ENCODE results near the gene BBS9. TPM values are rescaled to one million over a fixed set of nuclear protein-coding genes. Genes with fewer than 3 reads are reported as not detected.

BBS9 gene
- total and polyA plus RNA-seq, 2 donors = 6.9 to 12.1 TPM

DNA sequence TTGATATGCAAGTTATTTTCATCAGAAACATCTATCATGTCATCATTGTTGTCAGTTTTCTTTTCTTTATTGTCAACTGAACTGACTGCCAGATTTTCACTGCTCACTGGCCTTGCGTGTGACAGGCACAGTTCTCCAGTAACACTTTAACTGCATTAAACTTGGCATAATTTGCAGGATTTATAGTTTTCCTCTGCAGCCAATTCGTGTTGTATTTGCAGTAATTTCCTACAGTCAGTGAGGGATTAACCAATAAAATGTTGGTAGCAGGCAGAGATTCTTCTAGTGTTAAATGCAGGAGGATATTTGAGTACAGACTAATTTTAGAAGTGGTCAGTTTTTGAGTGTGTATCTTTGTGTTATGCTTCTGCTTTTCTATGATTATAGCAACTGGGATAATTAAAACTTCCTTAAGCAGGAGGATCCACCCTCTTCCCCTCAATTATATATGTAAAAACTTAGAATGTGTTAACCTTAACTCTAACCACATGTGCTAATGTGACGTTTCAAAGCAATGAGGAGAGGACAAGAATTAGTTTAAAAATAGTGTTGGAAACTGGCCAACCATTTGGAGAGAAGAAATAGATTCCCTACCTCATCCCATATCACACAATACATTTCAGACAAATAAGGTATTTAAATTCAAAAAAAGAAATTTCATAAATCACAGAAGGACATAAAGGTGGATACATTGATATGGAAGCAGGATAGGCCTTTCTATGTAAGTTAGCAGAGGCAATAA, 410.5 kb downstream of the BBS9 start:
- H3K4me1 ChIP-seq (ENCODE audit: control insufficient read depth in 2 of 2, insufficient read depth in 2 of 2, low read length in 2 of 2) = no peaks in the 10 kb centered on the region
- H3K4me3 ChIP-seq (ENCODE audit: low read length in 2 of 2) = no peak overlapping the region
- H3K27ac ChIP-seq (ENCODE audit: low read depth in 1 of 2, low read length in 1 of 2) = no peak overlapping the region
- H3K36me3 ChIP-seq (ENCODE audit: control insufficient read depth in 2 of 2, insufficient read depth in 2 of 2, low read length in 1 of 2) = no peaks in the 10 kb centered on the region
- H3K9me3 ChIP-seq (ENCODE audit: control insufficient read depth in 2 of 2, insufficient read depth in 1 of 2, low read length in 1 of 2) = peaks cover 3 to 4% of the 10 kb centered on the region in 2 donors
- 82% methylated on average over 3 of the region's 3 CpGs for WGBS
- no peak for DNase-seq (ENCODE audit: low read depth in 6 of 9, low spot score in 9 of 9)
- H3K27me3 ChIP-seq (ENCODE audit: control insufficient read depth in 2 of 2, insufficient read depth in 1 of 2, low read length in 1 of 2) = no peaks in the 10 kb centered on the region

- no peak overlapping the region for H3K4me3 ChIP-seq (ENCODE audit: low read length in 2 of 2)
- no peak for DNase-seq (ENCODE audit: low read depth in 6 of 9, low spot score in 9 of 9)
- no peaks in the 10 kb centered on the region for H3K9me3 ChIP-seq (ENCODE audit: control insufficient read depth in 2 of 2, insufficient read depth in 1 of 2, low read length in 1 of 2)
- no peaks in the 10 kb centered on the region for H3K36me3 ChIP-seq (ENCODE audit: control insufficient read depth in 2 of 2, insufficient read depth in 2 of 2, low read length in 1 of 2)
- H3K27ac ChIP-seq (ENCODE audit: low read depth in 1 of 2, low read length in 1 of 2) = no peak overlapping the region
- H3K4me1 ChIP-seq (ENCODE audit: control insufficient read depth in 2 of 2, insufficient read depth in 2 of 2, low read length in 2 of 2) = no peaks in the 10 kb centered on the region
- H3K27me3 ChIP-seq (ENCODE audit: control insufficient read depth in 2 of 2, insufficient read depth in 1 of 2, low read length in 1 of 2) = no peaks in the 10 kb centered on the region
These were observed 418.5 kb downstream of the BBS9 start for GRCh38 chr7:33547880-33548279.

- H3K27me3 ChIP-seq (ENCODE audit: control insufficient read depth in 2 of 2, insufficient read depth in 1 of 2, low read length in 1 of 2) = no peaks in the 10 kb centered on the region
- no peaks in the 10 kb centered on the region for H3K4me1 ChIP-seq (ENCODE audit: control insufficient read depth in 2 of 2, insufficient read depth in 2 of 2, low read length in 2 of 2)
- H3K27ac ChIP-seq (ENCODE audit: low read depth in 1 of 2, low read length in 1 of 2) = no peak overlapping the region
- no peaks in the 10 kb centered on the region for H3K9me3 ChIP-seq (ENCODE audit: control insufficient read depth in 2 of 2, insufficient read depth in 1 of 2, low read length in 1 of 2)
- no peak overlapping the region for H3K4me3 ChIP-seq (ENCODE audit: low read length in 2 of 2)
- WGBS = over 99% methylated on average over 2 of the region's 2 CpGs
- no peaks in the 10 kb centered on the region for H3K36me3 ChIP-seq (ENCODE audit: control insufficient read depth in 2 of 2, insufficient read depth in 2 of 2, low read length in 1 of 2)
- no peak for DNase-seq (ENCODE audit: low read depth in 6 of 9, low spot score in 9 of 9)
These were observed 421.0 kb downstream of the BBS9 start for GRCh38 chr7:33550363-33550762.

GRCh38 chr7:33550979-33551378, 421.6 kb downstream of the BBS9 start:
- Histone ChIP-seq H3K36me3 (ENCODE audit: control insufficient read depth in 2 of 2, insufficient read depth in 2 of 2, low read length in 1 of 2) (no peaks in the 10 kb centered on the region), H3K4me3 (ENCODE audit: low read length in 2 of 2) (no peak overlapping the region), H3K9me3 (ENCODE audit: control insufficient read depth in 2 of 2, insufficient read depth in 1 of 2, low read length in 1 of 2) (no peaks in the 10 kb centered on the region), H3K27me3 (ENCODE audit: control insufficient read depth in 2 of 2, insufficient read depth in 1 of 2, low read length in 1 of 2) (no peaks in the 10 kb centered on the region), H3K27ac (ENCODE audit: low read depth in 1 of 2, low read length in 1 of 2) (no peak overlapping the region), H3K4me1 (ENCODE audit: control insufficient read depth in 2 of 2, insufficient read depth in 2 of 2, low read length in 2 of 2) (no peaks in the 10 kb centered on the region)
- 83% methylated on average over 3 of the region's 3 CpGs for WGBS
- no peak for DNase-seq (ENCODE audit: low read depth in 6 of 9, low spot score in 9 of 9)

- no peaks in the 10 kb centered on the region for H3K4me1 ChIP-seq (ENCODE audit: control insufficient read depth in 2 of 2, insufficient read depth in 2 of 2, low read length in 2 of 2)
- no peak overlapping the region for H3K4me3 ChIP-seq (ENCODE audit: low read length in 2 of 2)
- H3K27ac ChIP-seq (ENCODE audit: low read depth in 1 of 2, low read length in 1 of 2) = no peak overlapping the region
- no peak for DNase-seq (ENCODE audit: low read depth in 6 of 9, low spot score in 9 of 9)
- no peaks in the 10 kb centered on the region for H3K27me3 ChIP-seq (ENCODE audit: control insufficient read depth in 2 of 2, insufficient read depth in 1 of 2, low read length in 1 of 2)
- H3K36me3 ChIP-seq (ENCODE audit: control insufficient read depth in 2 of 2, insufficient read depth in 2 of 2, low read length in 1 of 2) = no peaks in the 10 kb centered on the region
- 100% methylated on average over 1 of the region's 1 CpG for WGBS
- H3K9me3 ChIP-seq (ENCODE audit: control insufficient read depth in 2 of 2, insufficient read depth in 1 of 2, low read length in 1 of 2) = no peaks in the 10 kb centered on the region
These were observed 424.7 kb downstream of the BBS9 start for GRCh38 chr7:33554046-33554445.

- no peak for DNase-seq (ENCODE audit: low read depth in 6 of 9, low spot score in 9 of 9)
- H3K36me3 ChIP-seq (ENCODE audit: control insufficient read depth in 2 of 2, insufficient read depth in 2 of 2, low read length in 1 of 2) = no peaks in the 10 kb centered on the region
These were observed 425.2 kb downstream of the BBS9 start for GRCh38 chr7:33554576-33554975.

GRCh38 chr7:33556472-33556871, 427.1 kb downstream of the BBS9 start:
- Histone ChIP-seq H3K27ac (ENCODE audit: low read depth in 1 of 2, low read length in 1 of 2) (no peak overlapping the region), H3K4me3 (ENCODE audit: low read length in 2 of 2) (no peak overlapping the region), H3K27me3 (ENCODE audit: control insufficient read depth in 2 of 2, insufficient read depth in 1 of 2, low read length in 1 of 2) (no peaks in the 10 kb centered on the region), H3K9me3 (ENCODE audit: control insufficient read depth in 2 of 2, insufficient read depth in 1 of 2, low read length in 1 of 2) (no peaks in the 10 kb centered on the region), H3K4me1 (ENCODE audit: control insufficient read depth in 2 of 2, insufficient read depth in 2 of 2, low read length in 2 of 2) (no peaks in the 10 kb centered on the region), H3K36me3 (ENCODE audit: control insufficient read depth in 2 of 2, insufficient read depth in 2 of 2, low read length in 1 of 2) (no peaks in the 10 kb centered on the region)
- no peak for DNase-seq (ENCODE audit: low read depth in 6 of 9, low spot score in 9 of 9)

More at GRCh38 chr7:33554576-33554975, 425.2 kb downstream of the BBS9 start:
- H3K27me3 ChIP-seq (ENCODE audit: control insufficient read depth in 2 of 2, insufficient read depth in 1 of 2, low read length in 1 of 2) = no peaks in the 10 kb centered on the region
- no peaks in the 10 kb centered on the region for H3K9me3 ChIP-seq (ENCODE audit: control insufficient read depth in 2 of 2, insufficient read depth in 1 of 2, low read length in 1 of 2)
- 94% methylated on average over 4 of the region's 4 CpGs for WGBS
- H3K27ac ChIP-seq (ENCODE audit: low read depth in 1 of 2, low read length in 1 of 2) = no peak overlapping the region
- no peak overlapping the region for H3K4me3 ChIP-seq (ENCODE audit: low read length in 2 of 2)
- no peaks in the 10 kb centered on the region for H3K4me1 ChIP-seq (ENCODE audit: control insufficient read depth in 2 of 2, insufficient read depth in 2 of 2, low read length in 2 of 2)

DNA sequence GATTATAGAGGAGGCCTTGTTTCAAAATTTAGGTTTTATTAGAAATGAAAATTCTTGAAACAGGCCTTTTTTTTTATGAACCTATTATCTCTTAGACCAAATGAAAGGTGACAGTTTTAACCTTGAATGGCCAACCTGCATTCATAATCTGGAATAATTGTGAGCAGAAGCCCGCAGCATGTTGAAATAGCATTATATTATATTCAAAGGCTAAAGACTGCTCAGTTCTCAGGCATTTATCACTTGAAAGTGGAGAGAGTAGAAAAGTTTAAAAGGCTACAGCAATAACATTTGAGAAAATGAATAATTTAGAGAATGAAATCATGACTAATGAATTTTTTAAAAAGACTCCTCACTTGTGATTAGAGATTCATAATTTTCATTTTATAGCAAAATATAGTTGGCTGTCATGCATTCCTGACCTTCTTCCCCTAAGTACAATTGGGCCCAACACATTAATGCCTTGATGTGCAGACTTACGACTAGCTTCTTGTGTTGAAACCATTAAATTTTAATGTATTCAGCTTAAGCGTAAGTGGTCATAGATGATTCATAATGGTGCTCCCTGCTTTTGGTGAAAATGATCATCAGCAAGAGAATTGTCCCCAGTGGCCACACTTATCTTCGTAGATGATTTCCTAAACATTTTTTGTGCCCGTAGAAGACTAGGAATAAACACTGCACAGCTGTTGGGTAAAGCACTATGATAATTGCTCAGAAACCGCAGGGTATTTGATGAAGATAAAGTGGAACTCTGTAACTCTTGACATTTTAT, 429.4 kb downstream of the BBS9 start:
- Histone ChIP-seq H3K4me3 (ENCODE audit: low read length in 2 of 2) (no peak overlapping the region), H3K36me3 (ENCODE audit: control insufficient read depth in 2 of 2, insufficient read depth in 2 of 2, low read length in 1 of 2) (no peaks in the 10 kb centered on the region), H3K27ac (ENCODE audit: low read depth in 1 of 2, low read length in 1 of 2) (no peak overlapping the region), H3K4me1 (ENCODE audit: control insufficient read depth in 2 of 2, insufficient read depth in 2 of 2, low read length in 2 of 2) (no peaks in the 10 kb centered on the region), H3K9me3 (ENCODE audit: control insufficient read depth in 2 of 2, insufficient read depth in 1 of 2, low read length in 1 of 2) (no peaks in the 10 kb centered on the region), H3K27me3 (ENCODE audit: control insufficient read depth in 2 of 2, insufficient read depth in 1 of 2, low read length in 1 of 2) (no peaks in the 10 kb centered on the region)
- WGBS = 96% methylated on average over 6 of the region's 6 CpGs
- DNase-seq (ENCODE audit: low read depth in 6 of 9, low spot score in 9 of 9) = no peak

DNA sequence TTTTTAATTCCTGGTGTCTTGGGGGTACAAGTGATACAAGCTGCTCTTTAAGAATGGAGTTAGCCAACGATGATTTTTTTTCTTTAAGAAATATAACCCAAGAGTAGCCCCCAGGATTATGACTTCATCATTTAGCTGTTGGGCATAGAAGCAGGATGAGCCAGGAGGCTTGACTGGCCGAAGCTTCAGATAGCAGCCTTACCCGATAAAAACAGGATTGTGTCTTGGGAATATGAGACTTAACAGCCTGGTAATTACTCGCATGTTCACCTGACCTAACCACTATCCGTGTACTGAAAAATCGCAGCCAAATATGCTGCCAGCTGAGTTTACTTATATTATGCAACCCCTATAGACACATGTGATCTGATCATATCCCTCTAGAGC, 430.0 kb downstream of the BBS9 start:
- Histone ChIP-seq H3K36me3 (ENCODE audit: control insufficient read depth in 2 of 2, insufficient read depth in 2 of 2, low read length in 1 of 2) (no peaks in the 10 kb centered on the region), H3K4me3 (ENCODE audit: low read length in 2 of 2) (no peak overlapping the region), H3K4me1 (ENCODE audit: control insufficient read depth in 2 of 2, insufficient read depth in 2 of 2, low read length in 2 of 2) (no peaks in the 10 kb centered on the region), H3K9me3 (ENCODE audit: control insufficient read depth in 2 of 2, insufficient read depth in 1 of 2, low read length in 1 of 2) (no peaks in the 10 kb centered on the region), H3K27ac (ENCODE audit: low read depth in 1 of 2, low read length in 1 of 2) (no peak overlapping the region), H3K27me3 (ENCODE audit: control insufficient read depth in 2 of 2, insufficient read depth in 1 of 2, low read length in 1 of 2) (no peaks in the 10 kb centered on the region)
- WGBS = 80% methylated on average over 6 of the region's 6 CpGs
- no peak for DNase-seq (ENCODE audit: low read depth in 6 of 9, low spot score in 9 of 9)

Measured in thymus (tissue), 11 donors.